Fibroblast of pulmonary artery (primary cell): ENCODE measurements around the gene HDAC4.

ENCODE experiments used
- DNase-seq: peaks from one replicate; pipeline ENCODE4 v3.0.0-alpha.2; 2010; ENCODE audit warnings: low read depth
- H3K4me3 ChIP-seq: replicated peaks from 2 replicates; pipeline ENCODE4 v1.5.1; 2011; ENCODE audit warnings: low read depth, mild to moderate bottlenecking, control low read depth, low read length, moderate library complexity
- CTCF ChIP-seq: IDR thresholded peaks from 2 replicates; pipeline ENCODE4 v1.5.1; 2011; ENCODE audit warnings: mild to moderate bottlenecking, control low read depth, low read length, inconsistent platforms; ENCODE audit errors: missing control alignments

HDAC4 gene

GRCh38 chr2:239021651-239022436 lies 379.0 kb downstream of the HDAC4 start:
- TF ChIP-seq CTCF: no peak
- no peak overlapping the region for H3K4me3 ChIP-seq
- no peak for DNase-seq

- H3K4me3 ChIP-seq: no peak overlapping the region
- no peak for TF ChIP-seq CTCF
- DNase-seq: no peak
Observed at GRCh38 chr2:239021224-239021623, 379.6 kb downstream of the HDAC4 start.

- H3K4me3 ChIP-seq: no peak overlapping the region
- TF ChIP-seq CTCF: no peak
- DNase-seq: no peak
Observed at GRCh38 chr2:239020541-239021041, 380.2 kb downstream of the HDAC4 start.

- no peak for DNase-seq
- no peak for TF ChIP-seq CTCF
- H3K4me3 ChIP-seq: no peak overlapping the region
Observed at GRCh38 chr2:239019183-239019581, 381.6 kb downstream of the HDAC4 start.

- no peak overlapping the region for H3K4me3 ChIP-seq
- no peak for TF ChIP-seq CTCF
- DNase-seq: no peak
Observed at GRCh38 chr2:239018271-239019182, 382.3 kb downstream of the HDAC4 start.

GRCh38 chr2:239017491-239018098 lies 383.2 kb downstream of the HDAC4 start:
- no peak overlapping the region for H3K4me3 ChIP-seq
- TF ChIP-seq CTCF: no peak
- no peak for DNase-seq
